Measurements from ENCODE around the gene HMSD.

GRCh38 chr18:63974991-63975390 lies 25.9 kb downstream of the HMSD start:
- no peak; the same call in 1 of the 2 replicates for TF ChIP-seq RAD21 (IDR thresholded peaks at IDR 0.05; ENCODE audit: low read length)
- no peak for TF ChIP-seq RFX5 (IDR thresholded peaks at IDR 0.05; ENCODE audit: low read depth, low read length)
- TF ChIP-seq CTCF (conservative IDR thresholded peaks at IDR 0.05; ENCODE audit: low read depth, low read length): peak; percentile 35; the same call in 1 of the 2 replicates
- TF ChIP-seq RCOR1 (IDR thresholded peaks at IDR 0.05; ENCODE audit: insufficient replicate concordance, low read length): no peak

All from IMR-90 (cell line).